ENCODE measurements around the gene GPR137. TPM values are rescaled to one million over a fixed set of nuclear protein-coding genes. Genes with fewer than 3 reads are reported as not detected.

GPR137 gene
- total and polyA plus RNA-seq, 9 of the 15 experiments (the other 6 are each of a cell fraction or from before 2014, with no cell fraction given), result 0.32 to 26.7 (median 10.7) TPM

DNA sequence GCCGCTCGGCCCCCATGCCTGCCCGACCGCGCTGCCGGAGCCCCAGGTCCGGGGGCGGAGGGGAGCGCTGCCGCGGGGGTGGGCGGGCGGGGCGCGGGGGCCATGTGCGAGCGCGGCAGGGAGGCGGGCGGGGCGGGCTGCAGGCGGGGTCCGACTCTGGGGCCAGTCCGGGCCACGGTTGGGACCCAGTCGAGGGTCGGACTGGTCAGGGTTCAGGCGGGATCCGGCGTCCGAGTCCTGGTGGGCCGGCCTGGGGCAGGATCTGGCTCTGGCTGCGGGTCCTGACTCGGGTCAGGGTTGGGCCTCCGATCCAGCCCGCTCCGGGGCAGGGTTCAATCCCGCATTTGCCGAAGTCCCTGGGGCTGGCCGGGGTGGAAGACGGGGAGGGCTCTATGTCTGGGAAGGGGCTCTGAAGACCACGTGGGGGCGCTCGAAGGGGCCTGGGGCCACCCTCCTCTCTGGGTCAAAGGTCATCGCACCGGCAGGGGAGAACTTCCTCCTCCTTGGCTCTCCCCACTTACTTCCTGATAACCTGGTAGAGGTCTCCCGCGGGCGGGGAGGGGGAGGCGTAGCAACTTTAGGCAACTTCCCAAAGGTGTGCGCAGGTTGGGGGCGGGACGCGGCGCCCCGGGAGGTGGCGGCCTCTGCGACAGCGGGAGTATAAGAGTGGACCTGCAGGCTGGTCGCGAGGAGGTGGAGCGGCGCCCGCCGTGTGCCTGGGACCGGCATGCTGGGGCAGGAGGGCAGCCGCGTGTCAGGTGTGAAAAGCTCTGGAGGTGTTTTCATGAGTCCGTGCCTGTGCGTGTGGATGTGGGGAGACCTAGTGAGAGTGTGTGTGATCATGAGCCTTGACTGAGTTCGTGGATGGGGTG, 20.3 kb downstream of the GPR137 start (continued):
- TF ChIP-seq ATF3 (IDR thresholded peaks at IDR 0.05) (no peak), ATF3 (CRISPR knock-in tag; conservative IDR thresholded peaks at IDR 0.05) (no peak), ZNF57 (CRISPR knock-in tag; IDR thresholded peaks at IDR 0.05) (no peak), ZNF3 (CRISPR knock-in tag; IDR thresholded peaks at IDR 0.05) (no peak), ZNF696 (CRISPR knock-in tag; conservative IDR thresholded peaks at IDR 0.05) (no peak), HDGF (IDR thresholded peaks at IDR 0.05) (peak; percentile 40; the same call in 1 of the 2 replicates), RBBP5 (IDR thresholded peaks at IDR 0.05; ENCODE audit: borderline replicate concordance, insufficient read depth, low read length, poor library complexity, severe bottlenecking) (no peak), MIER1 (IDR thresholded peaks at IDR 0.05; ENCODE audit: low read depth) (no peak), ZNF507 (tag; conservative IDR thresholded peaks at IDR 0.05) (no peak), ZNF551 (CRISPR knock-in tag; IDR thresholded peaks at IDR 0.05) (no peak), ZNF644 (tag; IDR thresholded peaks at IDR 0.05; ENCODE audit: low read depth) (no peak), NR2F6 (CRISPR knock-in tag; IDR thresholded peaks at IDR 0.05) (no peak), SRSF9 (IDR thresholded peaks at IDR 0.05; ENCODE audit: borderline replicate concordance, low read depth, low read length) (no peak), PCBP2 (IDR thresholded peaks at IDR 0.05; ENCODE audit: low read depth, low read length, poor library complexity, severe bottlenecking) (no peak), KLF16 (IDR thresholded peaks at IDR 0.05) (no peak), MLLT1 (IDR thresholded peaks at IDR 0.05) (no peak), EGR1 (conservative IDR thresholded peaks at IDR 0.05) (peak; percentile 22; the same call in 1 of the 2 replicates), SETDB1 (IDR thresholded peaks at IDR 0.05; ENCODE audit: low read length) (no peak), MAFF (IDR thresholded peaks at IDR 0.05; ENCODE audit: low read length) (no peak), MTA1 (IDR thresholded peaks at IDR 0.05; ENCODE audit: borderline replicate concordance) (no peak), RFX5 (IDR thresholded peaks at IDR 0.05; ENCODE audit: low read depth, low read length) (no peak), RNF2 (IDR thresholded peaks at IDR 0.05) (peak; percentile 63; the same call in 1 of the 2 replicates), POLR2AphosphoS5 (IDR thresholded peaks at IDR 0.05; ENCODE audit: control insufficient read depth, insufficient read depth, low read depth, low read length) (no peak; the same call in 1 of the 2 replicates), ELF4 (CRISPR knock-in tag; IDR thresholded peaks at IDR 0.05) (no peak)
- TF ChIP-seq, protein P1, sequence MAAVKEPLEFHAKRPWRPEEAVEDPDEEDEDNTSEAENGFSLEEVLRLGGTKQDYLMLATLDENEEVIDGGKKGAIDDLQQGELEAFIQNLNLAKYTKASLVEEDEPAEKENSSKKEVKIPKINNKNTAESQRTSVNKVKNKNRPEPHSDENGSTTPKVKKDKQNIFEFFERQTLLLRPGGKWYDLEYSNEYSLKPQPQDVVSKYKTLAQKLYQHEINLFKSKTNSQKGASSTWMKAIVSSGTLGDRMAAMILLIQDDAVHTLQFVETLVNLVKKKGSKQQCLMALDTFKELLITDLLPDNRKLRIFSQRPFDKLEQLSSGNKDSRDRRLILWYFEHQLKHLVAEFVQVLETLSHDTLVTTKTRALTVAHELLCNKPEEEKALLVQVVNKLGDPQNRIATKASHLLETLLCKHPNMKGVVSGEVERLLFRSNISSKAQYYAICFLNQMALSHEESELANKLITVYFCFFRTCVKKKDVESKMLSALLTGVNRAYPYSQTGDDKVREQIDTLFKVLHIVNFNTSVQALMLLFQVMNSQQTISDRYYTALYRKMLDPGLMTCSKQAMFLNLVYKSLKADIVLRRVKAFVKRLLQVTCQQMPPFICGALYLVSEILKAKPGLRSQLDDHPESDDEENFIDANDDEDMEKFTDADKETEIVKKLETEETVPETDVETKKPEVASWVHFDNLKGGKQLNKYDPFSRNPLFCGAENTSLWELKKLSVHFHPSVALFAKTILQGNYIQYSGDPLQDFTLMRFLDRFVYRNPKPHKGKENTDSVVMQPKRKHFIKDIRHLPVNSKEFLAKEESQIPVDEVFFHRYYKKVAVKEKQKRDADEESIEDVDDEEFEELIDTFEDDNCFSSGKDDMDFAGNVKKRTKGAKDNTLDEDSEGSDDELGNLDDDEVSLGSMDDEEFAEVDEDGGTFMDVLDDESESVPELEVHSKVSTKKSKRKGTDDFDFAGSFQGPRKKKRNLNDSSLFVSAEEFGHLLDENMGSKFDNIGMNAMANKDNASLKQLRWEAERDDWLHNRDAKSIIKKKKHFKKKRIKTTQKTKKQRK (IDR thresholded peaks at IDR 0.05; ENCODE audit: borderline replicate concordance, low read depth, low read length), result no peak
